ENCODE data around the gene RNF217. TPM values are rescaled to one million over a fixed set of nuclear protein-coding genes. Genes with fewer than 3 reads are reported as not detected.

RNF217 gene
- total RNA-seq (2021; ENCODE audit: unreplicated experiment) (37.7 TPM), Bru-seq, nascent RNA (percentile 88 among the genes with signal in this experiment), BruChase-seq, experiment 1, labeled RNA remaining after a 2-hour chase (percentile 84 among the genes with signal in this experiment), BruChase-seq, experiment 2, labeled RNA remaining after a 6-hour chase (percentile 71 among the genes with signal in this experiment)
- 10.8 TPM for polyA plus RNA-seq (2012; ENCODE audit: insufficient read length)
- long read RNA-seq, full-length matches to known transcripts, result 24 of 67 reads
- long read RNA-seq, partial matches to known transcripts, result 2 of 67 reads
- long read RNA-seq, other reads (novel, unspliced or antisense), result 41 of 67 reads

- intact Hi-C loops (cut with micrococcal nuclease; ENCODE audit: unreplicated experiment) (loop anchor here (5.0 to 10.0 kb wide), 2 partner anchors 90 to 153 kb away; no protein-coding TSS in a partner anchor), in situ Hi-C loops (cut with HindIII; ENCODE audit: low pct_unique_long_range_greater_than_20kb, low sequenced_read_pairs) (no loop called here)
- DNase-seq (ENCODE audit: low read depth, low spot score) (no peak), ATAC-seq (peak; percentile 83)
- no peaks in the 10 kb centered on the region for H3K27me3 ChIP-seq (ENCODE audit: control insufficient read depth, insufficient read depth, low read length)
- BruUV-seq (replicated peaks), result no TSS peak
- H3K36me3 ChIP-seq (ENCODE audit: control insufficient read depth, insufficient read depth, low read length), result 0 out of 2 replicates have a peak, but pooled peaks cover 3% of the 10 kb centered on the region
- H3K4me1 ChIP-seq (ENCODE audit: control insufficient read depth, insufficient read depth, low read length), result peaks cover 33% of the 10 kb centered on the region
- H3K27ac ChIP-seq (ENCODE audit: low read length), result peak within 1 kb of the TSS; percentile 89
- H3K9me3 ChIP-seq (ENCODE audit: control insufficient read depth, insufficient read depth, low read depth, low read length), result no peaks in the 10 kb centered on the region
- TF ChIP-seq TCF7L2 (IDR thresholded peaks at IDR 0.05; ENCODE audit: low read depth, low read length) (0 out of 2 replicates have a peak, but pooled peaks have one; percentile 25), REST (IDR thresholded peaks at IDR 0.05; ENCODE audit: insufficient read depth in 1 of 2, low read depth in 2 of 2, low read length in 1 of 2) (no peak), SIN3A (IDR thresholded peaks at IDR 0.05; ENCODE audit: borderline replicate concordance, insufficient read depth, low read depth, low read length) (peak; percentile 66; the same call in 1 of the 2 replicates), CTCF (IDR thresholded peaks at IDR 0.05) (no peak), POLR2AphosphoS5 (IDR thresholded peaks at IDR 0.05; ENCODE audit: low read depth, low read length) (peak; percentile 54)
- ChIA-PET POLR2A (no interaction called here), CTCF (interaction anchor here (1.0 kb wide), 1 partner anchor 10 kb away, joined by 3 read pairs; no protein-coding TSS in a partner anchor)
- H3K4me3 ChIP-seq (ENCODE audit: low read depth in 2 of 2, low read length in 2 of 2), result peak within 1 kb of the TSS; percentile 69
Observed at GRCh38 chr6:124961777-124962638, at the start of gene RNF217. Gene RNF217, plus strand, starts transcription at chr6:124962437. Its CDS starts 108 bp downstream, at chr6:124962545.

GRCh38 chr6:124913056-124913455, 49.2 kb upstream of the RNF217 start:
- ChIA-PET POLR2A (no interaction called here), CTCF (no interaction called here)
- ATAC-seq (no peak), DNase-seq (ENCODE audit: low read depth, low spot score) (no peak)
- H3K36me3 ChIP-seq (ENCODE audit: control insufficient read depth, insufficient read depth, low read length), result no peaks in the 10 kb centered on the region
- intact Hi-C loops (cut with micrococcal nuclease; ENCODE audit: unreplicated experiment), result no loop called here
- TF ChIP-seq SIN3A (IDR thresholded peaks at IDR 0.05; ENCODE audit: borderline replicate concordance, insufficient read depth, low read depth, low read length), result no peak
- TF ChIP-seq POLR2AphosphoS5 (IDR thresholded peaks at IDR 0.05; ENCODE audit: low read depth, low read length), result no peak
- no peak for TF ChIP-seq TCF7L2 (IDR thresholded peaks at IDR 0.05; ENCODE audit: low read depth, low read length)
- no peak for TF ChIP-seq CTCF (IDR thresholded peaks at IDR 0.05)
- TF ChIP-seq REST (IDR thresholded peaks at IDR 0.05; ENCODE audit: insufficient read depth in 1 of 2, low read depth in 2 of 2, low read length in 1 of 2), result no peak
- H3K4me1 ChIP-seq (ENCODE audit: control insufficient read depth, insufficient read depth, low read length), result no peaks in the 10 kb centered on the region
- in situ Hi-C loops (cut with HindIII; ENCODE audit: low pct_unique_long_range_greater_than_20kb, low sequenced_read_pairs), result no loop called here
- no peak overlapping the region for H3K27ac ChIP-seq (ENCODE audit: low read length)
- H3K4me3 ChIP-seq (ENCODE audit: low read depth in 2 of 2, low read length in 2 of 2), result no peak overlapping the region
- no peaks in the 10 kb centered on the region for H3K9me3 ChIP-seq (ENCODE audit: control insufficient read depth, insufficient read depth, low read depth, low read length)
- H3K27me3 ChIP-seq (ENCODE audit: control insufficient read depth, insufficient read depth, low read length), result no peaks in the 10 kb centered on the region; the same call in 1 of the 2 replicates
- no TSS peak for BruUV-seq (replicated peaks)
